Fibroblast of lung (primary cell): ENCODE results near the gene MYO1E. TPM values are rescaled to one million over a fixed set of nuclear protein-coding genes. Genes with fewer than 3 reads are reported as not detected.
A peak's percentile ranks its signal among the peaks of the same experiment; 100 is the strongest.

Experiments
- DNase-seq, 2 donors: peaks; one replicate each; pipeline versions ENCODE4 v3.0.0 to v3.0.0-alpha.2; 2010; ENCODE audit warnings: low read depth in 2 of 2
- H2AFZ ChIP-seq: 2 replicates; pipeline ENCODE4 v1.5.1; 2012; ENCODE audit warnings: low read length, control low read depth, inconsistent platforms
- H3K27ac ChIP-seq: 2 replicates; pipeline ENCODE4 v1.5.1; 2011; ENCODE audit warnings: low read length, control low read depth; ENCODE audit not compliant: insufficient read depth
- H3K27me3 ChIP-seq: 2 replicates; pipeline ENCODE4 v1.5.1; 2011; ENCODE audit warnings: mild to moderate bottlenecking, low read length; ENCODE audit not compliant: control insufficient read depth, insufficient read depth
- H3K36me3 ChIP-seq: 2 replicates; pipeline ENCODE4 v1.5.1; 2011; ENCODE audit warnings: low read length; ENCODE audit not compliant: control insufficient read depth, insufficient read depth
- H3K4me1 ChIP-seq: 2 replicates; pipeline ENCODE4 v1.5.1; 2011; ENCODE audit warnings: low read length; ENCODE audit not compliant: control insufficient read depth, insufficient read depth; ENCODE audit errors: extremely low read depth
- H3K4me2 ChIP-seq: 2 replicates; pipeline ENCODE4 v1.5.1; 2011; ENCODE audit warnings: low read length, control low read depth; ENCODE audit not compliant: insufficient read depth; ENCODE audit errors: extremely low read depth
- H3K4me3 ChIP-seq, 4 experiments: fragments of 200-600 bp in 1 of 4; sonication (generic) in 1 of 4; replicated peaks in 1 of 4; 2 replicates each; pipeline ENCODE4 v1.5.1; 2011 to 2016; ENCODE audit warnings: low read length in 4 of 4, low read depth in 3 of 4, mild to moderate bottlenecking in 3 of 4, control low read depth in 2 of 4, inconsistent platforms in 1 of 4, mixed read lengths in 1 of 4; ENCODE audit not compliant: insufficient read depth in 1 of 4; ENCODE audit errors: control extremely low read depth in 1 of 4
- H3K79me2 ChIP-seq: 2 replicates; pipeline ENCODE4 v1.5.1; 2012; ENCODE audit warnings: mild to moderate bottlenecking, low read length, inconsistent platforms; ENCODE audit not compliant: control insufficient read depth, insufficient read depth
- H3K9ac ChIP-seq: 2 replicates; pipeline ENCODE4 v1.5.1; 2011; ENCODE audit warnings: mild to moderate bottlenecking, low read length, control low read depth; ENCODE audit not compliant: insufficient read depth
- H3K9me3 ChIP-seq: 2 replicates; pipeline ENCODE4 v1.5.1; 2012; ENCODE audit warnings: low read depth, low read length; ENCODE audit not compliant: control insufficient read depth, insufficient read depth
- H4K20me1 ChIP-seq: 2 replicates; pipeline ENCODE4 v1.5.1; 2011; ENCODE audit warnings: low read length; ENCODE audit not compliant: control insufficient read depth, insufficient read depth; ENCODE audit errors: extremely low read depth
- CTCF ChIP-seq, 2 donors: IDR thresholded peaks in 1 of 2; conservative IDR thresholded peaks in 1 of 2; 1 replicate in 1 of 2; 2 replicates in 1 of 2; pipeline ENCODE4 v1.5.1; 2011 to 2012; ENCODE audit warnings: low read length in 2 of 2, control low read depth in 1 of 2, inconsistent platforms in 1 of 2, low read depth in 1 of 2, mild to moderate bottlenecking in 1 of 2
- EZH2 ChIP-seq: IDR thresholded peaks from 2 replicates; pipeline ENCODE4 v1.5.1; 2012; ENCODE audit warnings: low read length, control low read depth, mild to moderate bottlenecking; ENCODE audit errors: missing control alignments
- polyA plus RNA-seq, 2 donors: library from polyadenylated mRNA; depleted of rRNA in 1 of 2; stranded (reverse) in 1 of 2; unstranded in 1 of 2; fragments of >200 nt; gene quantifications; 2 replicates each; pipeline ENCODE4 v1.2.1, GENCODE V29; 2011 to 2012; ENCODE audit warnings: missing spikeins in 1 of 2
- total RNA-seq: library from RNA; depleted of rRNA; stranded (reverse); fragments of >200 nt; gene quantifications from 2 replicates; pipeline ENCODE4 v1.2.1, GENCODE V29; 2014

The MYO1E gene
- total and polyA plus RNA-seq, 2 donors (not counting 1 experiment from before 2014, with no cell fraction given): 27.6 to 84.0 TPM

DNA sequence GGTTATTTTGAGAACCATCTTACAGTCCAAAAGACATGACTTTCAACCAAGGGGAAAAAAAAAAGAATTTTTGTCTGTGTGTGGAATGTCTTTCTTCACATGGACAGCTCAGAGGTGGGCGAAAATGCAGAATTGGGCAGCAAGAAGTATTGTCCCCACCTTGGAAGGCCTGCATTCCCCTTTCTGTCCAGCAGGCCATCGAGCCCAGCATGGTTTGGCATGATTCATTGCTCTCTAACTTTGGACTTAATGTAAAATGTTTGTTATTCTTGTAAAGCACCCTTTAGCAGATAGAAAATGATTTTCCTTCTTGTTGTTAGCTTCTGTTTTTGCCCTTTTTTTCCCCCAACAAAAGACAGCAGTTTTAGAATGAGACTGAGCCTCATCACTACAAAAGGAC is 12.4 kb downstream of the MYO1E start:
- TF ChIP-seq EZH2: no peak
- peak in 1 of 2 donors; percentile 40 for TF ChIP-seq CTCF (conservative IDR thresholded peaks at IDR 0.05 in 1 of 2, IDR thresholded peaks at IDR 0.05 in 1 of 2; ENCODE audit: low read depth in 1 of 2, low read length in 2 of 2)
- no peaks in the 10 kb centered on the region for H3K27me3 ChIP-seq
- no peak overlapping the region for H3K27ac ChIP-seq
- no peak overlapping the region for H3K4me2 ChIP-seq
- no peak overlapping the region for H3K9ac ChIP-seq
- no peaks in the 10 kb centered on the region for H3K9me3 ChIP-seq
- no peaks in the 10 kb centered on the region for H3K4me1 ChIP-seq
- H3K36me3 ChIP-seq: no peaks in the 10 kb centered on the region
- H3K4me3 ChIP-seq: no peak overlapping the region
- no peak for DNase-seq
- H4K20me1 ChIP-seq: no peaks in the 10 kb centered on the region
- no peak overlapping the region for H2AFZ ChIP-seq
- peaks cover 63% of the 10 kb centered on the region for H3K79me2 ChIP-seq

GRCh38 chr15:59355730-59356129 is 16.9 kb downstream of the MYO1E start:
- Histone ChIP-seq H3K79me2 (peaks cover 60% of the 10 kb centered on the region), H4K20me1 (no peaks in the 10 kb centered on the region)
- DNase-seq: no peak

GRCh38 chr15:59354417-59355031 is 18.1 kb downstream of the MYO1E start:
- Histone ChIP-seq H2AFZ (no peak overlapping the region), H3K79me2 (peaks cover 51% of the 10 kb centered on the region), H3K4me1 (peaks cover 1% of the 10 kb centered on the region), H3K27ac (no peak overlapping the region), H3K4me3 (no peak overlapping the region), H3K9me3 (no peaks in the 10 kb centered on the region), H3K27me3 (no peaks in the 10 kb centered on the region), H3K9ac (no peak overlapping the region), H3K36me3 (no peaks in the 10 kb centered on the region), H3K4me2 (no peak overlapping the region), H4K20me1 (no peaks in the 10 kb centered on the region)
- no peak for DNase-seq
- TF ChIP-seq CTCF (conservative IDR thresholded peaks at IDR 0.05 in 1 of 2, IDR thresholded peaks at IDR 0.05 in 1 of 2; ENCODE audit: low read depth in 1 of 2, low read length in 2 of 2): no peak

More at GRCh38 chr15:59355730-59356129, 16.9 kb downstream of the MYO1E start:
- Histone ChIP-seq H3K27ac (no peak overlapping the region), H3K9ac (no peak overlapping the region), H3K4me3 (no peak overlapping the region), H3K4me1 (no peaks in the 10 kb centered on the region), H3K9me3 (no peaks in the 10 kb centered on the region), H3K4me2 (no peak overlapping the region), H3K36me3 (no peaks in the 10 kb centered on the region), H3K27me3 (no peaks in the 10 kb centered on the region), H2AFZ (no peak overlapping the region)
- no peak for TF ChIP-seq CTCF (conservative IDR thresholded peaks at IDR 0.05 in 1 of 2, IDR thresholded peaks at IDR 0.05 in 1 of 2; ENCODE audit: low read depth in 1 of 2, low read length in 2 of 2)
